ENCODE data around the gene CCNB1. TPM values are rescaled to one million over a fixed set of nuclear protein-coding genes. Genes with fewer than 3 reads are reported as not detected.

CCNB1 gene
- total RNA-seq, 2 donors from 2014 or later = 1.6 to 4.9 TPM

- Histone ChIP-seq H3K36me3 (replicated peaks in 1 of 2; ENCODE audit: insufficient read depth in 1 of 2, low read depth in 2 of 2) (peaks cover 0 to 3% of the 10 kb centered on the region in 2 donors), H3K27ac (no peak overlapping the region), H3K9me3 (no peaks in the 10 kb centered on the region), H3K4me1 (no peaks in the 10 kb centered on the region), H3K4me3 (no peak overlapping the region), H3K27me3 (no peaks in the 10 kb centered on the region)
- intact Hi-C loops (cut with DNase I) = no loop called here
- ATAC-seq (no peak), DNase-seq (no peak)
- no peak for TF ChIP-seq CTCF (IDR thresholded peaks at IDR 0.05)
- TF ChIP-seq POLR2A (IDR thresholded peaks at IDR 0.05) = no peak
- 61 to 68% methylated on average over 4 of the region's 4 CpGs for WGBS, 2 donors
Measured at GRCh38 chr5:69225860-69226259, 58.9 kb downstream of the CCNB1 start.

Small RNA genes lying within 50 kb of the gene (small RNA-seq; reads per million reads assigned to genes)
- gene SNORA50D = not detected

Other genes starting within 250 kb of the CCNB1 start
- 10 to 100 TPM; 30.3 to 35.0 TPM for gene SLC30A5, start 73.1 kb upstream of the CCNB1 start, total RNA-seq
- 1 to 10 TPM in 1 of 2 donors, under 1 TPM in 1; 0.33 to 2.6 TPM for gene CENPH, start 22.4 kb downstream of the CCNB1 start, total RNA-seq
- gene CDK7, start 67.7 kb downstream of the CCNB1 start, total RNA-seq = 10 to 100 TPM in 1 of 2 donors, 1 to 10 TPM in 1; 4.0 to 14.5 TPM
- gene CCDC125, start 165.7 kb downstream of the CCNB1 start, total RNA-seq = 10 to 100 TPM in 1 of 2 donors, 1 to 10 TPM in 1; 6.7 to 10.2 TPM
- 10 to 100 TPM in 1 of 2 donors, 1 to 10 TPM in 1; 8.3 to 17.1 TPM for gene AK6, start 202.4 kb downstream of the CCNB1 start, total RNA-seq
- gene TAF9, start 202.4 kb downstream of the CCNB1 start, total RNA-seq = 10 to 100 TPM in 1 of 2 donors, 1 to 10 TPM in 1; 8.6 to 24.9 TPM
- gene RAD17, start 202.7 kb downstream of the CCNB1 start, total RNA-seq = 10 to 100 TPM in 1 of 2 donors, 1 to 10 TPM in 1; 8.3 to 17.5 TPM
- 10 to 100 TPM; 15.5 to 19.7 TPM for gene MARVELD2, start 248.0 kb downstream of the CCNB1 start, total RNA-seq